WTC11 (cell line): ENCODE results near the gene NCOA6. TPM values are rescaled to one million over a fixed set of nuclear protein-coding genes. Genes with fewer than 3 reads are reported as not detected.

ENCODE experiments used
- ATAC-seq: fragments of 200-7000 bp; cut with Tn5 transposase; 2 replicates; pipeline ENCODE4 v1.10.0; 2021; ENCODE audit warnings: mild to moderate bottlenecking, moderate library complexity
- CTCF ChIA-PET: fragments of 300-600 bp; sonication (Branson Sonifier 250); formaldehyde crosslinking; loops from one replicate; lab custom pipeline; 2021; ENCODE audit warnings: antibody characterized with exemption; lab: Charles Lee
- POLR2A ChIA-PET: fragments of 350-600 bp; sonication (Branson Sonifier 250); formaldehyde crosslinking; loops from one replicate; lab custom pipeline; 2021; ENCODE audit warnings: antibody characterized with exemption; lab: Charles Lee
- DNase-seq: peaks from one replicate; pipeline ENCODE4 v3.0.0; 2021; ENCODE audit warnings: low spot score
- H3K27ac Mint-ChIP-seq: 2 replicates; pipeline ENCODE4 v1.8.0; 2021; ENCODE audit warnings: mixed read lengths
- H3K27me3 Mint-ChIP-seq: 2 replicates; pipeline ENCODE4 v1.8.0; 2021; ENCODE audit warnings: low read depth, mild to moderate bottlenecking, moderate library complexity, mixed read lengths
- H3K36me3 Mint-ChIP-seq: 2 replicates; pipeline ENCODE4 v1.8.0; 2021; ENCODE audit warnings: mixed read lengths
- H3K4me1 Mint-ChIP-seq: 2 replicates; pipeline ENCODE4 v1.8.0; 2022; ENCODE audit warnings: mixed read lengths
- H3K4me3 Mint-ChIP-seq: 2 replicates; pipeline ENCODE4 v1.8.0; 2021; ENCODE audit warnings: mild to moderate bottlenecking, moderate library complexity, mixed read lengths
- H3K9me3 Mint-ChIP-seq: 2 replicates; pipeline ENCODE4 v1.8.0; 2021; ENCODE audit warnings: mixed read lengths
- ESRRA ChIP-seq: sonication (generic); formaldehyde crosslinking; IDR thresholded peaks from 2 replicates; pipeline ENCODE4 v1.8.1; 2022; ENCODE audit warnings: mild to moderate bottlenecking, missing genetic modification reagents, borderline replicate concordance
- ETV6 ChIP-seq: sonication (generic); formaldehyde crosslinking; IDR thresholded peaks from 2 replicates; pipeline ENCODE4 v1.8.1; 2022; ENCODE audit warnings: mild to moderate bottlenecking, missing genetic modification reagents
- FOXK1 ChIP-seq: sonication (generic); formaldehyde crosslinking; IDR thresholded peaks from 2 replicates; pipeline ENCODE4 v1.8.0; 2022; ENCODE audit warnings: mild to moderate bottlenecking, moderate library complexity, missing genetic modification reagents
- GABPB1 ChIP-seq: sonication (generic); formaldehyde crosslinking; IDR thresholded peaks from 2 replicates; pipeline ENCODE4 v1.8.1; 2023; ENCODE audit warnings: mild to moderate bottlenecking, missing genetic modification reagents
- GRHL2 ChIP-seq: fragments of 250-450 bp; sonication (Bioruptor Pico); IDR thresholded peaks from 2 replicates; pipeline ENCODE4 v1.8.0; 2022; ENCODE audit warnings: mild to moderate bottlenecking, moderate library complexity; ENCODE audit not compliant: insufficient replicate concordance, severe bottlenecking
- HMGA2 ChIP-seq: fragments of 250-450 bp; sonication (Bioruptor Pico); IDR thresholded peaks from 2 replicates; pipeline ENCODE4 v1.4.0; 2021; ENCODE audit warnings: mild to moderate bottlenecking, moderate library complexity
- MXD4 ChIP-seq: fragments of 250-450 bp; sonication (Bioruptor Pico); IDR thresholded peaks from 2 replicates; pipeline ENCODE4 v1.8.0; 2021; ENCODE audit warnings: mild to moderate bottlenecking, moderate library complexity, borderline replicate concordance
- NFE2L1 ChIP-seq: sonication (generic); formaldehyde crosslinking; IDR thresholded peaks from 2 replicates; pipeline ENCODE4 v1.8.1; 2023; ENCODE audit warnings: missing genetic modification reagents
- NFYB ChIP-seq: sonication (generic); formaldehyde crosslinking; conservative IDR thresholded peaks from 2 replicates; pipeline ENCODE4 v1.8.0; 2022; ENCODE audit warnings: low read depth, missing genetic modification reagents
- OVOL2 ChIP-seq: fragments of 250-450 bp; sonication (Bioruptor Pico); IDR thresholded peaks from 2 replicates; pipeline ENCODE4 v1.9.0; 2021; ENCODE audit warnings: mild to moderate bottlenecking, borderline replicate concordance
- PRRX2 ChIP-seq: fragments of 250-450 bp; sonication (Bioruptor Pico); IDR thresholded peaks from 2 replicates; pipeline ENCODE4 v1.8.0; 2021; ENCODE audit warnings: mild to moderate bottlenecking
- RORB ChIP-seq: fragments of 250-450 bp; sonication (Bioruptor Pico); IDR thresholded peaks from 2 replicates; pipeline ENCODE4 v1.9.0; 2021; ENCODE audit warnings: mild to moderate bottlenecking
- SP1 ChIP-seq: sonication (generic); formaldehyde crosslinking; conservative IDR thresholded peaks from 2 replicates; pipeline ENCODE4 v1.8.1; 2022; ENCODE audit warnings: missing genetic modification reagents
- TEAD1 ChIP-seq: sonication (generic); formaldehyde crosslinking; IDR thresholded peaks from 2 replicates; pipeline ENCODE4 v1.8.0; 2022; ENCODE audit warnings: mild to moderate bottlenecking, missing genetic modification reagents
- TP53 ChIP-seq: sonication (generic); formaldehyde crosslinking; IDR thresholded peaks from 2 replicates; pipeline ENCODE4 v1.8.1; 2023; ENCODE audit warnings: mild to moderate bottlenecking, missing genetic modification reagents
- ZNF138 ChIP-seq: sonication (generic); formaldehyde crosslinking; conservative IDR thresholded peaks from 2 replicates; pipeline ENCODE4 v1.8.1; 2022; ENCODE audit warnings: mild to moderate bottlenecking, moderate library complexity, missing genetic modification reagents
- ZNF219 ChIP-seq: sonication (generic); formaldehyde crosslinking; IDR thresholded peaks from 2 replicates; pipeline ENCODE4 v1.8.0; 2023; ENCODE audit warnings: missing genetic modification reagents, mild to moderate bottlenecking, borderline replicate concordance
- ZNF232 ChIP-seq: sonication (generic); formaldehyde crosslinking; IDR thresholded peaks from 2 replicates; pipeline ENCODE4 v1.8.0; 2022; ENCODE audit warnings: mild to moderate bottlenecking, missing genetic modification reagents
- ZNF263 ChIP-seq: sonication (generic); formaldehyde crosslinking; IDR thresholded peaks from 2 replicates; pipeline ENCODE4 v1.8.1; 2022; ENCODE audit warnings: low read depth, mild to moderate bottlenecking, moderate library complexity, missing genetic modification reagents
- ZNF317 ChIP-seq: sonication (generic); formaldehyde crosslinking; IDR thresholded peaks from 2 replicates; pipeline ENCODE4 v1.8.1; 2023; ENCODE audit warnings: low read depth, mild to moderate bottlenecking, moderate library complexity, missing genetic modification reagents, borderline replicate concordance
- ZNF396 ChIP-seq: fragments of 250-450 bp; sonication (Bioruptor Pico); IDR thresholded peaks from 2 replicates; pipeline ENCODE4 v1.8.0; 2021; ENCODE audit warnings: mild to moderate bottlenecking, moderate library complexity, borderline replicate concordance
- total RNA-seq: library from RNA; stranded (reverse); gene quantifications from 3 replicates; pipeline ENCODE4 v1.2.3, GENCODE V29; 2021
- TF ChIP-seq, protein P1 (sequence below): sonication (generic); formaldehyde crosslinking; IDR thresholded peaks from 2 replicates; pipeline ENCODE4 v1.8.1; 2022; ENCODE audit warnings: mild to moderate bottlenecking, moderate library complexity, missing genetic modification reagents
- TF ChIP-seq, protein P2 (sequence below): fragments of 250-450 bp; sonication (Bioruptor Pico); IDR thresholded peaks from 2 replicates; pipeline ENCODE4 v1.8.0; 2021; ENCODE audit warnings: mild to moderate bottlenecking
- TF ChIP-seq, protein P3 (sequence below): fragments of 250-450 bp; sonication (Bioruptor Pico); conservative IDR thresholded peaks from 2 replicates; pipeline ENCODE4 v1.9.0; 2021; ENCODE audit warnings: mild to moderate bottlenecking
- TF ChIP-seq, protein P4 (sequence below): sonication (generic); formaldehyde crosslinking; IDR thresholded peaks from 2 replicates; pipeline ENCODE4 v1.8.1; 2022; ENCODE audit warnings: missing genetic modification reagents, borderline replicate concordance
- TF ChIP-seq, protein P5 (sequence below): fragments of 250-450 bp; sonication (Bioruptor Pico); IDR thresholded peaks from 2 replicates; pipeline ENCODE4 v1.9.0; 2021; ENCODE audit warnings: mild to moderate bottlenecking
- TF ChIP-seq, protein P6 (sequence below): fragments of 200-600 bp; IDR thresholded peaks from 2 replicates; pipeline ENCODE4 v1.8.0; 2022; ENCODE audit warnings: antibody characterized with exemption

The NCOA6 gene
- total RNA-seq, 1 experiment from 2014 or later = 10.1 TPM

DNA sequence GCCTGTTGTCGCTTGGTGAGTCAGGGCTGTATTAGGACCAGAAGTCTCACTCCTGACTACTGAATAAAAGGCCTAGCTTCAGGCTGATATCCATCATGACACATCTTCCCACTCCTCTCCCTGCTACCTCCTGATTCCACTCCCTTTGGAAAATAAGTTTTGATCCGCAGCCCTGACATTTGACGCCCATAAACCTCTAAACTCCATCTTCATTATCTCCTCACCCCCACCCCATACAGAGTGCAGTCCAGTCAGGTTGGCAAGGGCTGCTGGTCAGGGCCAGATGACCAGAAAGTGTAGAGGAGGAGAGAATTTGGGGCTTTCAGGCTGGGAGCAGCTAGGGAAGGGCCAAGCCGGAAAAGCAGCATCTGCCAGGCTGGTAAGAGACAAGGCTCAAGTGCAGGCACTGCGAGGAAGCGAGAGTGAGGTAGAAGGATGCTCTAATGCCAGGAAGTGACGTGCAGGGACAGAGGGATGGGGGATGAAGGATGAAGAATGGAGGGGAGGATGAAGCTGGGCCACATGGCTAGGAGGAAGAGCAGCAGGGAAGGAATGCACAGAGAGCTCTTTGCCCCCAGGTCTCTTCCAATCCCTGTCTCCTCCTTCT, 46.0 kb upstream of the NCOA6 start:
- TF ChIP-seq, protein P1, sequence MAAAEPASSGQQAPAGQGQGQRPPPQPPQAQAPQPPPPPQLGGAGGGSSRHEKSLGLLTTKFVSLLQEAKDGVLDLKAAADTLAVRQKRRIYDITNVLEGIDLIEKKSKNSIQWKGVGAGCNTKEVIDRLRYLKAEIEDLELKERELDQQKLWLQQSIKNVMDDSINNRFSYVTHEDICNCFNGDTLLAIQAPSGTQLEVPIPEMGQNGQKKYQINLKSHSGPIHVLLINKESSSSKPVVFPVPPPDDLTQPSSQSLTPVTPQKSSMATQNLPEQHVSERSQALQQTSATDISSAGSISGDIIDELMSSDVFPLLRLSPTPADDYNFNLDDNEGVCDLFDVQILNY = no peak
- TF ChIP-seq SP1 (CRISPR knock-in tag) = no peak
- TF ChIP-seq HMGA2 (CRISPR knock-in tag) = no peak
- TF ChIP-seq TP53 = no peak
- no peak for TF ChIP-seq ESRRA
- no peak for TF ChIP-seq ZNF232 (CRISPR knock-in tag)
- no peak for TF ChIP-seq ZNF138 (CRISPR knock-in tag)
- TF ChIP-seq, protein P2, sequence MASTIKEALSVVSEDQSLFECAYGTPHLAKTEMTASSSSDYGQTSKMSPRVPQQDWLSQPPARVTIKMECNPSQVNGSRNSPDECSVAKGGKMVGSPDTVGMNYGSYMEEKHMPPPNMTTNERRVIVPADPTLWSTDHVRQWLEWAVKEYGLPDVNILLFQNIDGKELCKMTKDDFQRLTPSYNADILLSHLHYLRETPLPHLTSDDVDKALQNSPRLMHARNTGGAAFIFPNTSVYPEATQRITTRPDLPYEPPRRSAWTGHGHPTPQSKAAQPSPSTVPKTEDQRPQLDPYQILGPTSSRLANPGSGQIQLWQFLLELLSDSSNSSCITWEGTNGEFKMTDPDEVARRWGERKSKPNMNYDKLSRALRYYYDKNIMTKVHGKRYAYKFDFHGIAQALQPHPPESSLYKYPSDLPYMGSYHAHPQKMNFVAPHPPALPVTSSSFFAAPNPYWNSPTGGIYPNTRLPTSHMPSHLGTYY (CRISPR knock-in tag) = no peak
- TF ChIP-seq ETV6 (CRISPR knock-in tag) = no peak
- TF ChIP-seq TEAD1 (CRISPR knock-in tag) = no peak
- no peak for TF ChIP-seq OVOL2 (CRISPR knock-in tag)
- TF ChIP-seq ZNF396 (CRISPR knock-in tag) = no peak
- TF ChIP-seq MXD4 (CRISPR knock-in tag) = no peak
- TF ChIP-seq NFYB (CRISPR knock-in tag) = no peak
- no peak for TF ChIP-seq ZNF219 (CRISPR knock-in tag)
- no peak for TF ChIP-seq GABPB1 (CRISPR knock-in tag)
- TF ChIP-seq, all 79 proteins: peak for 0
- ATAC-seq (no peak), DNase-seq (no peak)
- ChIA-PET POLR2A (no interaction called here), CTCF (interaction anchor here (5.7 to 7.7 kb wide), 2 partner anchors 85 to 129 kb away, joined by 103 to 152 read pairs; partner anchors contain the start of genes GSS and MYH7B)
- Mint-ChIP-seq H3K27ac (no peak overlapping the region), H3K4me1 (peaks cover 39% of the 10 kb centered on the region), H3K36me3 (no peaks in the 10 kb centered on the region), H3K27me3 (peaks cover 24% of the 10 kb centered on the region), H3K9me3 (no peaks in the 10 kb centered on the region), H3K4me3 (peak overlapping the region; percentile 86)

DNA sequence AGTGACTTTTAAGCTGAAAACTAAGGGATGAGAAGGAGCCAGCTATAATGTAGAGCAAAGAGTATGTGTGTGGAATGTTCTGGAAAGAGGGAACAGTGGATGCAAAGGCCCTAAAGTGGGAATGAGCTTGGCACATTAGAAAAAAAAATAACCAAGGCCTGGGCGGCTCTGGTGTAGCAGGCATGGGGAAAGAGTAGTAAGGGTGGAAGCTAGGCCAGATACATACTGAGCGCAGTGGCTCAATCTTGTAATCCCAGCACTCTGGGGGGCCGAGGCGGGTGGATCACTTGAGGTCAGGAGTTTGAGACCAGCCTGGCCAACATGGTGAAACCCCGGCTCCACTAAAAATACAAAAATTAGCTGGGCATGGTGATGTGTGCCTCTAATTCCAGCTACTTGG, 38.8 kb upstream of the NCOA6 start:
- DNase-seq (no peak), ATAC-seq (no peak)
- Mint-ChIP-seq H3K4me3 (peak overlapping the region; percentile 61), H3K27ac (peak overlapping the region; percentile 79), H3K36me3 (peaks cover 3% of the 10 kb centered on the region; the same call in 1 of the 2 replicates), H3K9me3 (no peaks in the 10 kb centered on the region), H3K27me3 (peaks cover 4% of the 10 kb centered on the region; the same call in 1 of the 2 replicates), H3K4me1 (peaks cover 18% of the 10 kb centered on the region)
- ChIA-PET POLR2A (no interaction called here), CTCF (interaction anchor here (0.8 to 3.5 kb wide), 6 partner anchors 8 to 134 kb away, joined by 4 to 24 read pairs (median 5); partner anchors contain the start of genes ACSS2, GGT7, GSS and MYH7B)
- TF ChIP-seq RORB (CRISPR knock-in tag) = no peak
- TF ChIP-seq ZNF263 (CRISPR knock-in tag) = no peak
- no peak for TF ChIP-seq NFYB (CRISPR knock-in tag)
- no peak for TF ChIP-seq ZNF317 (CRISPR knock-in tag)
- no peak for TF ChIP-seq GRHL2
- TF ChIP-seq GABPB1 (CRISPR knock-in tag) = no peak
- TF ChIP-seq, protein P3, sequence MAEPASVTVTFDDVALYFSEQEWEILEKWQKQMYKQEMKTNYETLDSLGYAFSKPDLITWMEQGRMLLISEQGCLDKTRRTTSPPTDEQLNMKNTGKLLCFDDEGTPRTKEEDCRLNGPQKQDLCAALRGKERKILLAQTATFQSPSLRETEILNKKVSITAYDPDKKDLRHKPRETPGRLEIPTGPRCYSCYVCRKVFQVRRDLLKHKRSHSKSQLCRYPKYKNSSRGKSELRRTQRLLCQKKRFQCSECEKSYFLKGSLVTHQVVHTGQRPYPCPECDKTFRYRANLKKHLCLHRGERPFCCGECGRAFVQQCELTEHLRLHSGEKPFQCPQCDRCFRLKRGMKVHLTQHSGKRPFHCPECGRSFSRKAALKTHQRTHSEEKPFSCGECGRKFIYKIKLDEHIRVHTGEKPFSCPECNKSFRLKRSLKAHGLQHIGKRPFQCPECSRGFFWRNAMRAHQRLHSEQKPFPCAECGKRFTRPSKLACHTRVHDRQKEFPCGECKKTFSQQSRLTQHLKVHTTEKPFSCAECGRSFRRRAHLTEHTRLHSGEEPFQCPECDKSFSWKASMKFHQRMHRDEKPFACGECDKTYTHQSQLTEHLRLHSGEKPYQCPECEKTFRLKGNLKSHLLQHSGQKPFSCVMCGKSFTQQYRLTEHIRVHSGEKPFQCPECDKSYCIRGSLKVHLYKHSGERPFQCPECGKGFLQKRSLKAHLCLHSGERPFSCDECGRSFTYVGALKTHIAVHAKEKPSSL (CRISPR knock-in tag) = no peak
- no peak for TF ChIP-seq ZNF219 (CRISPR knock-in tag)
- no peak for TF ChIP-seq NFE2L1 (CRISPR knock-in tag)
- TF ChIP-seq, protein P4, sequence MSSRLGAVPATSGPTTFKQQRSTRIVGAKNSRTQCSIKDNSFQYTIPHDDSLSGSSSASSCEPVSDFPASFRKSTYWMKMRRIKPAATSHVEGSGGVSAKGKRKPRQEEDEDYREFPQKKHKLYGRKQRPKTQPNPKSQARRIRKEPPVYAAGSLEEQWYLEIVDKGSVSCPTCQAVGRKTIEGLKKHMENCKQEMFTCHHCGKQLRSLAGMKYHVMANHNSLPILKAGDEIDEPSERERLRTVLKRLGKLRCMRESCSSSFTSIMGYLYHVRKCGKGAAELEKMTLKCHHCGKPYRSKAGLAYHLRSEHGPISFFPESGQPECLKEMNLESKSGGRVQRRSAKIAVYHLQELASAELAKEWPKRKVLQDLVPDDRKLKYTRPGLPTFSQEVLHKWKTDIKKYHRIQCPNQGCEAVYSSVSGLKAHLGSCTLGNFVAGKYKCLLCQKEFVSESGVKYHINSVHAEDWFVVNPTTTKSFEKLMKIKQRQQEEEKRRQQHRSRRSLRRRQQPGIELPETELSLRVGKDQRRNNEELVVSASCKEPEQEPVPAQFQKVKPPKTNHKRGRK (CRISPR knock-in tag) = no peak
- TF ChIP-seq SP1 (CRISPR knock-in tag) = no peak
- TF ChIP-seq, protein P5, sequence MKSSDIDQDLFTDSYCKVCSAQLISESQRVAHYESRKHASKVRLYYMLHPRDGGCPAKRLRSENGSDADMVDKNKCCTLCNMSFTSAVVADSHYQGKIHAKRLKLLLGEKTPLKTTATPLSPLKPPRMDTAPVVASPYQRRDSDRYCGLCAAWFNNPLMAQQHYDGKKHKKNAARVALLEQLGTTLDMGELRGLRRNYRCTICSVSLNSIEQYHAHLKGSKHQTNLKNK (CRISPR knock-in tag) = no peak
- TF ChIP-seq, protein P6, sequence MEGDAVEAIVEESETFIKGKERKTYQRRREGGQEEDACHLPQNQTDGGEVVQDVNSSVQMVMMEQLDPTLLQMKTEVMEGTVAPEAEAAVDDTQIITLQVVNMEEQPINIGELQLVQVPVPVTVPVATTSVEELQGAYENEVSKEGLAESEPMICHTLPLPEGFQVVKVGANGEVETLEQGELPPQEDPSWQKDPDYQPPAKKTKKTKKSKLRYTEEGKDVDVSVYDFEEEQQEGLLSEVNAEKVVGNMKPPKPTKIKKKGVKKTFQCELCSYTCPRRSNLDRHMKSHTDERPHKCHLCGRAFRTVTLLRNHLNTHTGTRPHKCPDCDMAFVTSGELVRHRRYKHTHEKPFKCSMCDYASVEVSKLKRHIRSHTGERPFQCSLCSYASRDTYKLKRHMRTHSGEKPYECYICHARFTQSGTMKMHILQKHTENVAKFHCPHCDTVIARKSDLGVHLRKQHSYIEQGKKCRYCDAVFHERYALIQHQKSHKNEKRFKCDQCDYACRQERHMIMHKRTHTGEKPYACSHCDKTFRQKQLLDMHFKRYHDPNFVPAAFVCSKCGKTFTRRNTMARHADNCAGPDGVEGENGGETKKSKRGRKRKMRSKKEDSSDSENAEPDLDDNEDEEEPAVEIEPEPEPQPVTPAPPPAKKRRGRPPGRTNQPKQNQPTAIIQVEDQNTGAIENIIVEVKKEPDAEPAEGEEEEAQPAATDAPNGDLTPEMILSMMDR = no peak
- TF ChIP-seq PRRX2 (CRISPR knock-in tag) = no peak
- TF ChIP-seq ZNF138 (CRISPR knock-in tag) = no peak
- no peak for TF ChIP-seq FOXK1 (CRISPR knock-in tag)
